GM19099 (cell line): ENCODE measurements around the gene CELF4.

Experiments used
- POLR2A ChIP-seq: IDR thresholded peaks from 3 replicates; pipeline ENCODE4 v1.6.1; 2011; ENCODE audit warnings: low read depth; ENCODE audit not compliant: insufficient read length; ENCODE audit errors: extremely low read depth

The CELF4 gene

GRCh38 chr18:37398248-37398920 lies 167.2 kb downstream of the CELF4 start:
- no peak for TF ChIP-seq POLR2A

- no peak for TF ChIP-seq POLR2A
Measured at GRCh38 chr18:37397814-37398213, 167.8 kb downstream of the CELF4 start.

GRCh38 chr18:37396971-37397720 lies 168.5 kb downstream of the CELF4 start:
- TF ChIP-seq POLR2A: no peak

GRCh38 chr18:37395631-37396030 lies 170.0 kb downstream of the CELF4 start:
- TF ChIP-seq POLR2A: no peak

GRCh38 chr18:37395138-37395537 lies 170.5 kb downstream of the CELF4 start:
- TF ChIP-seq POLR2A: no peak

- no peak for TF ChIP-seq POLR2A
Measured at GRCh38 chr18:37394610-37394965, 171.0 kb downstream of the CELF4 start.

- TF ChIP-seq POLR2A: no peak
Measured at GRCh38 chr18:37393945-37394609, 171.5 kb downstream of the CELF4 start.

GRCh38 chr18:37393221-37393827 lies 172.3 kb downstream of the CELF4 start:
- no peak for TF ChIP-seq POLR2A

GRCh38 chr18:37392648-37393047 lies 172.9 kb downstream of the CELF4 start:
- TF ChIP-seq POLR2A: no peak

- no peak for TF ChIP-seq POLR2A
Measured at GRCh38 chr18:37391698-37392548, 173.7 kb downstream of the CELF4 start.

GRCh38 chr18:37391156-37391555 lies 174.4 kb downstream of the CELF4 start:
- no peak for TF ChIP-seq POLR2A

GRCh38 chr18:37390687-37391086 lies 174.9 kb downstream of the CELF4 start:
- no peak for TF ChIP-seq POLR2A

- no peak for TF ChIP-seq POLR2A
Measured at GRCh38 chr18:37389684-37390368, 175.8 kb downstream of the CELF4 start.

- no peak for TF ChIP-seq POLR2A
Measured at GRCh38 chr18:37389041-37389440, 176.6 kb downstream of the CELF4 start.
